Measurements from ENCODE around the gene SKOR2. TPM values are rescaled to one million over a fixed set of nuclear protein-coding genes. Genes with fewer than 3 reads are reported as not detected.

Gene SKOR2
- total and polyA plus RNA-seq, 2 of the 4 experiments (the other 2 are of a cell fraction), result not detected

- no peak overlapping the region for H3K14ac ChIP-seq (replicated peaks; ENCODE audit: low read depth, low read length)
- dilution Hi-C loops (cut with HindIII; ENCODE audit: low sequenced_read_pairs, unreplicated experiment) (no loop called here), in situ Hi-C loops (cut with MboI; ENCODE audit: low sequenced_read_pairs) (no loop called here), intact Hi-C loops (cut with micrococcal nuclease) (no loop called here)
- no peaks in the 10 kb centered on the region for H3K4me1 ChIP-seq (ENCODE audit: control insufficient read depth, insufficient read depth, low read length)
- H3K4me2 ChIP-seq (ENCODE audit: low read depth, low read length), result no peak overlapping the region
- H3K23ac ChIP-seq (ENCODE audit: low read depth, low read length), result no peak overlapping the region
- H3K27me3 ChIP-seq (ENCODE audit: control insufficient read depth, insufficient read depth, low read length), result peaks cover 58% of the 10 kb centered on the region
- no peak overlapping the region for H2AK5ac ChIP-seq (ENCODE audit: low read depth, low read length)
- H3K27ac ChIP-seq (ENCODE audit: insufficient read depth, low read length), result no peak overlapping the region
- H2AK9ac ChIP-seq (replicated peaks; ENCODE audit: low read depth, low read length, poor library complexity), result no peak overlapping the region
- ATAC-seq (ENCODE audit: low read depth), result no peak
- no peak overlapping the region for H3K4me3 ChIP-seq (ENCODE audit: insufficient read depth, low read depth, low read length)
- H2AFZ ChIP-seq (replicated peaks; ENCODE audit: low read length, poor library complexity), result no peak overlapping the region
- DNase-seq, result no peak
- H4K20me1 ChIP-seq (ENCODE audit: insufficient read depth, low read length), result no peaks in the 10 kb centered on the region
- H3K79me1 ChIP-seq (ENCODE audit: low read depth in 1 of 2, low read length in 2 of 2), result no peaks in the 10 kb centered on the region
- no peak overlapping the region for H2BK15ac ChIP-seq (ENCODE audit: low read depth, low read length)
- H3K9me1 ChIP-seq (ENCODE audit: insufficient read depth, low read length), result no peaks in the 10 kb centered on the region
- no peak overlapping the region for H3K56ac ChIP-seq (ENCODE audit: extremely low read depth, insufficient read depth, low read length)
- BruUV-seq (replicated peaks), result no TSS peak
- H2BK120ac ChIP-seq (ENCODE audit: low read depth, low read length), result no peak overlapping the region
- H3K9ac ChIP-seq (ENCODE audit: low read depth, low read length), result no peak overlapping the region
- no peak overlapping the region for H2BK5ac ChIP-seq (ENCODE audit: low read depth, low read length, poor library complexity, severe bottlenecking)
- no peak overlapping the region for H3K18ac ChIP-seq (ENCODE audit: low read depth, low read length)
- POLR2A ChIA-PET (ENCODE audit: unreplicated experiment), result no interaction called here
- no peak overlapping the region for H4K8ac ChIP-seq (ENCODE audit: low read depth in 2 of 2, low read length in 2 of 2)
- H3K4ac ChIP-seq (ENCODE audit: low read depth, low read length), result no peak overlapping the region
- H3K9me3 ChIP-seq (ENCODE audit: control insufficient read depth, insufficient read depth, low read length), result peaks cover 9% of the 10 kb centered on the region
- H3K36me3 ChIP-seq (ENCODE audit: control insufficient read depth, insufficient read depth, low read length), result no peaks in the 10 kb centered on the region
- CTCF ChIA-PET, result no interaction called here
- H4K5ac ChIP-seq (ENCODE audit: low read depth, low read length), result no peak overlapping the region
- H4K91ac ChIP-seq (ENCODE audit: insufficient read depth, low read depth, low read length), result no peak overlapping the region
- TF ChIP-seq CTCF (conservative IDR thresholded peaks at IDR 0.05; ENCODE audit: low read depth, low read length) (no peak), BHLHE40 (IDR thresholded peaks at IDR 0.05; ENCODE audit: low read depth, low read length) (no peak), CEBPB (IDR thresholded peaks at IDR 0.05; ENCODE audit: low read depth, low read length) (no peak), POLR2A (IDR thresholded peaks at IDR 0.05; ENCODE audit: low read depth, low read length) (no peak), RFX5 (IDR thresholded peaks at IDR 0.05; ENCODE audit: low read depth, low read length) (no peak), USF2 (IDR thresholded peaks at IDR 0.05; ENCODE audit: low read depth, low read length) (no peak), MAZ (IDR thresholded peaks at IDR 0.05; ENCODE audit: borderline replicate concordance, low read depth, low read length) (no peak), RAD21 (IDR thresholded peaks at IDR 0.05; ENCODE audit: low read length) (no peak), MXI1 (IDR thresholded peaks at IDR 0.05; ENCODE audit: borderline replicate concordance, low read depth, low read length) (no peak), MAFK (IDR thresholded peaks at IDR 0.05; ENCODE audit: low read depth, low read length) (no peak), NFE2L2 (IDR thresholded peaks at IDR 0.05; ENCODE audit: low read depth, low read length) (no peak), FOS (IDR thresholded peaks at IDR 0.05; ENCODE audit: low read depth, low read length) (no peak), ELK1 (IDR thresholded peaks at IDR 0.05; ENCODE audit: borderline replicate concordance, low read depth, low read length) (no peak), SMC3 (IDR thresholded peaks at IDR 0.05; ENCODE audit: low read depth, low read length) (no peak), CHD1 (IDR thresholded peaks at IDR 0.05; ENCODE audit: low read depth, low read length) (no peak), RCOR1 (IDR thresholded peaks at IDR 0.05; ENCODE audit: insufficient replicate concordance, low read length) (no peak)
- 0% methylated on average over 1 of the region's 61 CpGs; no CpG with 5 or more reads in 1 of the 2 experiments for WGBS, 2 experiments (ENCODE audit: extremely low coverage in 2 of 2, insufficient read length in 1 of 2)
- H2BK20ac ChIP-seq (ENCODE audit: low read depth, low read length), result no peak overlapping the region
These were observed 3.3 kb downstream of the SKOR2 start for GRCh38 chr18:47248115-47248603.

All from IMR-90 (cell line).